Measurements from ENCODE around the gene GPR3. TPM values are rescaled to one million over a fixed set of nuclear protein-coding genes. Genes with fewer than 3 reads are reported as not detected.

GPR3 gene
- total RNA-seq, 1 experiment from 2014 or later: 0.65 TPM

- Mint-ChIP-seq H3K4me3 (ENCODE audit: unreplicated experiment) (no peak overlapping the region), H3K27me3 (ENCODE audit: insufficient read depth, unreplicated experiment) (no peaks in the 10 kb centered on the region), H3K27ac (ENCODE audit: low read depth, unreplicated experiment) (no peak overlapping the region), H3K4me1 (ENCODE audit: insufficient read depth, unreplicated experiment) (peaks cover 18% of the 10 kb centered on the region), H3K9me3 (ENCODE audit: unreplicated experiment) (no peaks in the 10 kb centered on the region), H3K36me3 (ENCODE audit: insufficient read depth, unreplicated experiment) (peaks cover 6% of the 10 kb centered on the region)
- BruUV-seq (replicated peaks): no TSS peak
- ChIA-PET POLR2A (interaction anchor here (0.6 to 1.8 kb wide), 5 partner anchors 27 to 284 kb away, joined by 3 to 9 read pairs (median 5); partner anchors contain the start of gene MAP3K6), CTCF (interaction anchor here (0.6 to 7.2 kb wide), 23 partner anchors 10 to 842 kb away, joined by 3 to 220 read pairs (median 5); partner anchors contain the start of genes CD164L2 and SYTL1)
- no peak for DNase-seq (ENCODE audit: unreplicated experiment)
- TF ChIP-seq CTCF (IDR thresholded peaks at IDR 0.05; ENCODE audit: unreplicated experiment): no peak
- intact Hi-C loops (cut with micrococcal nuclease): no loop called here
These were observed 1.8 kb downstream of the GPR3 start for GRCh38 chr1:27394282-27394658.

GRCh38 chr1:27394925-27395324 lies 2.5 kb downstream of the GPR3 start:
- no peak for DNase-seq (ENCODE audit: unreplicated experiment)
- Mint-ChIP-seq H3K27me3 (ENCODE audit: insufficient read depth, unreplicated experiment) (no peaks in the 10 kb centered on the region), H3K27ac (ENCODE audit: low read depth, unreplicated experiment) (no peak overlapping the region), H3K36me3 (ENCODE audit: insufficient read depth, unreplicated experiment) (peaks cover 6% of the 10 kb centered on the region), H3K4me3 (ENCODE audit: unreplicated experiment) (no peak overlapping the region), H3K4me1 (ENCODE audit: insufficient read depth, unreplicated experiment) (peaks cover 18% of the 10 kb centered on the region), H3K9me3 (ENCODE audit: unreplicated experiment) (no peaks in the 10 kb centered on the region)
- ChIA-PET POLR2A (interaction anchor here (0.6 to 1.8 kb wide), 9 partner anchors 28 to 351 kb away, joined by 3 to 9 read pairs (median 4); partner anchors contain the start of gene MAP3K6), CTCF (interaction anchor here (0.6 to 7.2 kb wide), 27 partner anchors 10 to 842 kb away, joined by 3 to 220 read pairs (median 4); partner anchors contain the start of genes CD164L2 and SYTL1)
- TF ChIP-seq CTCF (IDR thresholded peaks at IDR 0.05; ENCODE audit: unreplicated experiment): no peak
- TSS peak; percentile 44 for BruUV-seq (replicated peaks)
- intact Hi-C loops (cut with micrococcal nuclease): loop anchor here (1.0 to 5.0 kb wide), 3 partner anchors 95 to 351 kb away; no protein-coding TSS in a partner anchor

DNA sequence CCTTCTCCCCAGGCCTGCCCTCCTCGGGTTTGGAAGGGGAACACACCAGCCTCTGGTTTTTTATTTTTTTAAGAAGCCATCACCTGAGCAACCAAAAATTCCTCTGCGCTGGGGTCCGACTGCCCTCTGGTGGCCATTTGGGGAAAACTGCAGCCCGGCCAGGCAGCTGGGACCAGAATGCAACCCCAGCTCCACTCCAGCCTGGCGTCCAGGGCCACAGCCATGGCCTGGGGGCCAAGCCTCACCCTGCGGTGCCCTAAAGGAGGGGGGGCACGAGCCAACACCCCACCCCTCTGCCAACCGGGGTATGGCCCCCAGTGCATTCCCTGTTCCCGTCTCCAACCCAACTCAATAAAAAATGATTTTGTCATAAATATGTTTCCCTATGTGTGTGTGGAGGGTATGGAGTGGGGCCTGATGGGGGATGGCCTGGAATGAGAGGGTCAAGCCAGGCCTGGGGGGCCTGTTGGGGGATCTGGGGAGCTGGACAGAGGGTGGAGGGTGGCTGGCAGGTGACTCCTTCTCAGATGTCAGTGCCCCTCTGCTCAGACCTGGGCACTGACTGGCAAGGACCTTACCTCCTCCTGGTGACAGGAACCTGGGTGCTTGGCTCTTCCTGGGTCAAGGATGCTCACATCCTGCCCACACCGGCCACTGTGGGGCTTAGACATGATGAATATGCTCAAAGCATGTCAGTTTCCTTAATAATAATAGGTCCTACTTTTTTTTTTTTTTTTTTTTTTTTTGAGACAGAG lies 3.2 kb downstream of the GPR3 start:
- H3K27me3 Mint-ChIP-seq (ENCODE audit: insufficient read depth, unreplicated experiment): no peaks in the 10 kb centered on the region
- CTCF ChIA-PET: interaction anchor here (0.6 to 7.2 kb wide), 24 partner anchors 10 to 284 kb away, joined by 3 to 220 read pairs (median 4); partner anchors contain the start of genes MAP3K6 and SYTL1
- H3K36me3 Mint-ChIP-seq (ENCODE audit: insufficient read depth, unreplicated experiment): peaks cover 6% of the 10 kb centered on the region
- POLR2A ChIA-PET: interaction anchor here (0.8 to 1.8 kb wide), 10 partner anchors 17 to 352 kb away, joined by 3 to 9 read pairs (median 4); partner anchors contain the start of gene MAP3K6
- TF ChIP-seq CTCF (IDR thresholded peaks at IDR 0.05; ENCODE audit: unreplicated experiment): peak; percentile 86
- H3K27ac Mint-ChIP-seq (ENCODE audit: low read depth, unreplicated experiment): no peak overlapping the region
- intact Hi-C loops (cut with micrococcal nuclease): loop anchor here (1.0 to 5.0 kb wide), 3 partner anchors 95 to 351 kb away; no protein-coding TSS in a partner anchor
- peak; percentile 77 for DNase-seq (ENCODE audit: unreplicated experiment)
- no peak overlapping the region for H3K4me3 Mint-ChIP-seq (ENCODE audit: unreplicated experiment)
- no TSS peak for BruUV-seq (replicated peaks)
- H3K9me3 Mint-ChIP-seq (ENCODE audit: unreplicated experiment): no peaks in the 10 kb centered on the region
- H3K4me1 Mint-ChIP-seq (ENCODE audit: insufficient read depth, unreplicated experiment): peaks cover 18% of the 10 kb centered on the region

DNA sequence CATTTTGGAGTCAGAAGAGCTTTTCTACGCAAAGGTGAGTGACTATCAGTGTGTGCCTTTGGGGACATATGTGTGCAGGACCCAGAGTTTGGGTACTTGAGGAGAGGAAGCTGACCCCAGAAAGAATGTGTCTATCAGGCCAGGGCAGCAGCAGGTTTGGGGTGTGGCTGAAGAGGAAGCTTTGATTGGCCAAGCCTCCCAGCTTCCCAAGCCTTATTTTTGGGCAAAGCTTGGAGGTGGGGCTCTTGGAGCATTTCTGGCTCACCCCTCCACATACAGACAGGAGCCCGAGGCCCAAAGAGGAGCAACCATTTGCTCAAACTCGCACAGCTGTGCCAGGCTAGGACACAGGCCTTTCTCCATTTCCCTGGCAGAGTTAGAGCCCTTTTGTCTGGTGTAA lies 4.7 kb downstream of the GPR3 start:
- Mint-ChIP-seq H3K4me3 (ENCODE audit: unreplicated experiment) (no peak overlapping the region), H3K9me3 (ENCODE audit: unreplicated experiment) (no peaks in the 10 kb centered on the region), H3K27ac (ENCODE audit: low read depth, unreplicated experiment) (no peak overlapping the region), H3K36me3 (ENCODE audit: insufficient read depth, unreplicated experiment) (peaks cover 6% of the 10 kb centered on the region), H3K27me3 (ENCODE audit: insufficient read depth, unreplicated experiment) (no peaks in the 10 kb centered on the region), H3K4me1 (ENCODE audit: insufficient read depth, unreplicated experiment) (peaks cover 13% of the 10 kb centered on the region)
- TF ChIP-seq CTCF (IDR thresholded peaks at IDR 0.05; ENCODE audit: unreplicated experiment): no peak
- ChIA-PET CTCF (interaction anchor here (0.6 to 7.2 kb wide), 17 partner anchors 9 to 353 kb away, joined by 3 to 220 read pairs (median 4); no protein-coding TSS in a partner anchor), POLR2A (interaction anchor here (0.6 to 2.4 kb wide), 8 partner anchors 16 to 384 kb away, joined by 3 to 15 read pairs (median 3); partner anchors contain the start of genes MAP3K6, SYTL1 and TENT5B)
- no TSS peak for BruUV-seq (replicated peaks)
- DNase-seq (ENCODE audit: unreplicated experiment): no peak
- intact Hi-C loops (cut with micrococcal nuclease): loop anchor here (5.0 kb wide), 1 partner anchor 300 kb away; no protein-coding TSS in a partner anchor
